ENCODE data around the gene ZNF618. TPM values are rescaled to one million over a fixed set of nuclear protein-coding genes. Genes with fewer than 3 reads are reported as not detected.

The ZNF618 gene
- total RNA-seq, 4 donors from 2014 or later, result 0.26 to 1.2 (median 1.0) TPM

GRCh38 chr9:113967380-113967779, 91.3 kb downstream of the ZNF618 start:
- in situ Hi-C loops (cut with MboI; ENCODE audit: low sequenced_read_pairs in 4 of 4), result loop anchor here in 3 of 4 donors (10.0 kb wide), 1 partner anchor 163 kb away; no protein-coding TSS in a partner anchor
- Histone ChIP-seq H3K4me1 (peaks cover 0 to 10% of the 10 kb centered on the region in 2 donors), H3K27ac (no peak overlapping the region), H3K4me3 (no peak overlapping the region), H3K36me3 (no peaks in the 10 kb centered on the region), H3K27me3 (no peaks in the 10 kb centered on the region), H3K9me3 (no peaks in the 10 kb centered on the region)
- intact Hi-C loops (cut with DNase I; ENCODE audit: low total_unique reads), result no loop called here
- no peak for ATAC-seq
- TF ChIP-seq POLR2A (IDR thresholded peaks at IDR 0.05), result no peak
- no peak for TF ChIP-seq CTCF (IDR thresholded peaks at IDR 0.05 in 4 of 5, conservative IDR thresholded peaks at IDR 0.05 in 1 of 5)
- no peak for DNase-seq

GRCh38 chr9:113969343-113969742, 93.2 kb downstream of the ZNF618 start:
- in situ Hi-C loops (cut with MboI; ENCODE audit: low sequenced_read_pairs in 4 of 4), result loop anchor here in 3 of 4 donors (10.0 kb wide), 1 partner anchor 165 kb away; no protein-coding TSS in a partner anchor
- Histone ChIP-seq H3K4me3 (no peak overlapping the region), H3K4me1 (peaks cover 3 to 10% of the 10 kb centered on the region in 2 donors), H3K36me3 (no peaks in the 10 kb centered on the region), H3K9me3 (no peaks in the 10 kb centered on the region), H3K27ac (no peak overlapping the region), H3K27me3 (no peaks in the 10 kb centered on the region)
- intact Hi-C loops (cut with DNase I; ENCODE audit: low total_unique reads), result no loop called here
- ATAC-seq (no peak), DNase-seq (no peak)
- TF ChIP-seq POLR2A (IDR thresholded peaks at IDR 0.05) (no peak), CTCF (IDR thresholded peaks at IDR 0.05 in 4 of 5, conservative IDR thresholded peaks at IDR 0.05 in 1 of 5) (no peak)

- ATAC-seq, result no peak
- in situ Hi-C loops (cut with MboI; ENCODE audit: low sequenced_read_pairs in 4 of 4), result no loop called here
- Histone ChIP-seq H3K27ac (no peak overlapping the region), H3K4me1 (peaks cover 0 to 3% of the 10 kb centered on the region in 2 donors), H3K27me3 (no peaks in the 10 kb centered on the region), H3K4me3 (no peak overlapping the region), H3K9me3 (no peaks in the 10 kb centered on the region), H3K36me3 (no peaks in the 10 kb centered on the region)
- DNase-seq, result no peak
- intact Hi-C loops (cut with DNase I; ENCODE audit: low total_unique reads), result no loop called here
- TF ChIP-seq POLR2A (IDR thresholded peaks at IDR 0.05), result no peak
- no peak for TF ChIP-seq CTCF (IDR thresholded peaks at IDR 0.05 in 4 of 5, conservative IDR thresholded peaks at IDR 0.05 in 1 of 5)
These were observed 97.1 kb downstream of the ZNF618 start for GRCh38 chr9:113973226-113973625.

- no peaks in the 10 kb centered on the region for H3K27me3 ChIP-seq
- intact Hi-C loops (cut with DNase I; ENCODE audit: low total_unique reads), result no loop called here
- no peak for TF ChIP-seq POLR2A (IDR thresholded peaks at IDR 0.05)
- no peak for TF ChIP-seq CTCF (IDR thresholded peaks at IDR 0.05 in 4 of 5, conservative IDR thresholded peaks at IDR 0.05 in 1 of 5)
These were observed 97.9 kb downstream of the ZNF618 start for GRCh38 chr9:113973963-113974413.

GRCh38 chr9:113976915-113977314, 100.8 kb downstream of the ZNF618 start:
- no peak for TF ChIP-seq CTCF (IDR thresholded peaks at IDR 0.05 in 4 of 5, conservative IDR thresholded peaks at IDR 0.05 in 1 of 5)
- no peak for TF ChIP-seq POLR2A (IDR thresholded peaks at IDR 0.05)
- intact Hi-C loops (cut with DNase I; ENCODE audit: low total_unique reads), result no loop called here
- no peak for ATAC-seq

More at GRCh38 chr9:113973963-113974413, 97.9 kb downstream of the ZNF618 start:
- Histone ChIP-seq H3K36me3 (no peaks in the 10 kb centered on the region), H3K9me3 (no peaks in the 10 kb centered on the region), H3K27ac (no peak overlapping the region), H3K4me3 (no peak overlapping the region), H3K4me1 (peaks cover 0 to 3% of the 10 kb centered on the region in 2 donors)
- in situ Hi-C loops (cut with MboI; ENCODE audit: low sequenced_read_pairs in 4 of 4), result no loop called here
- DNase-seq, result no peak
- ATAC-seq, result no peak

More at GRCh38 chr9:113976915-113977314, 100.8 kb downstream of the ZNF618 start:
- in situ Hi-C loops (cut with MboI; ENCODE audit: low sequenced_read_pairs in 4 of 4), result no loop called here
- H3K27ac ChIP-seq, result no peak overlapping the region
- DNase-seq, result no peak
- no peak overlapping the region for H3K4me3 ChIP-seq
- H3K27me3 ChIP-seq, result no peaks in the 10 kb centered on the region
- H3K36me3 ChIP-seq, result no peaks in the 10 kb centered on the region
- H3K9me3 ChIP-seq, result no peaks in the 10 kb centered on the region
- H3K4me1 ChIP-seq, result peaks cover 0 to 3% of the 10 kb centered on the region in 2 donors
